Tongue (tissue), 2 donors: ENCODE data around the gene TAF1L. TPM values are rescaled to one million over a fixed set of nuclear protein-coding genes. Genes with fewer than 3 reads are reported as not detected.
"Not testable (repeated sequence)": the region's sequence is repeated elsewhere in the genome, so short reads cannot be mapped to it uniquely, and the experiment has no call there.

Source experiments
- DNase-seq: peaks from one replicate; pipeline ENCODE4 v3.0.0-alpha.2; 2015
- total RNA-seq: library from RNA; depleted of rRNA; stranded (reverse); fragments of >200 nt; gene quantifications from one replicate; pipeline ENCODE4 v1.2.3, GENCODE V29; 2014

TAF1L gene, protein sequence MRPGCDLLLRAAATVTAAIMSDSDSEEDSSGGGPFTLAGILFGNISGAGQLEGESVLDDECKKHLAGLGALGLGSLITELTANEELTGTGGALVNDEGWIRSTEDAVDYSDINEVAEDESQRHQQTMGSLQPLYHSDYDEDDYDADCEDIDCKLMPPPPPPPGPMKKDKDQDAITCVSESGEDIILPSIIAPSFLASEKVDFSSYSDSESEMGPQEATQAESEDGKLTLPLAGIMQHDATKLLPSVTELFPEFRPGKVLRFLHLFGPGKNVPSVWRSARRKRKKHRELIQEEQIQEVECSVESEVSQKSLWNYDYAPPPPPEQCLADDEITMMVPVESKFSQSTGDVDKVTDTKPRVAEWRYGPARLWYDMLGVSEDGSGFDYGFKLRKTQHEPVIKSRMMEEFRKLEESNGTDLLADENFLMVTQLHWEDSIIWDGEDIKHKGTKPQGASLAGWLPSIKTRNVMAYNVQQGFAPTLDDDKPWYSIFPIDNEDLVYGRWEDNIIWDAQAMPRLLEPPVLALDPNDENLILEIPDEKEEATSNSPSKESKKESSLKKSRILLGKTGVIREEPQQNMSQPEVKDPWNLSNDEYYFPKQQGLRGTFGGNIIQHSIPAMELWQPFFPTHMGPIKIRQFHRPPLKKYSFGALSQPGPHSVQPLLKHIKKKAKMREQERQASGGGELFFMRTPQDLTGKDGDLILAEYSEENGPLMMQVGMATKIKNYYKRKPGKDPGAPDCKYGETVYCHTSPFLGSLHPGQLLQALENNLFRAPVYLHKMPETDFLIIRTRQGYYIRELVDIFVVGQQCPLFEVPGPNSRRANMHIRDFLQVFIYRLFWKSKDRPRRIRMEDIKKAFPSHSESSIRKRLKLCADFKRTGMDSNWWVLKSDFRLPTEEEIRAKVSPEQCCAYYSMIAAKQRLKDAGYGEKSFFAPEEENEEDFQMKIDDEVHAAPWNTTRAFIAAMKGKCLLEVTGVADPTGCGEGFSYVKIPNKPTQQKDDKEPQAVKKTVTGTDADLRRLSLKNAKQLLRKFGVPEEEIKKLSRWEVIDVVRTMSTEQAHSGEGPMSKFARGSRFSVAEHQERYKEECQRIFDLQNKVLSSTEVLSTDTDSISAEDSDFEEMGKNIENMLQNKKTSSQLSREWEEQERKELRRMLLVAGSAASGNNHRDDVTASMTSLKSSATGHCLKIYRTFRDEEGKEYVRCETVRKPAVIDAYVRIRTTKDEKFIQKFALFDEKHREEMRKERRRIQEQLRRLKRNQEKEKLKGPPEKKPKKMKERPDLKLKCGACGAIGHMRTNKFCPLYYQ (N-terminal part only)
- 0.21 TPM for total RNA-seq

DNA sequence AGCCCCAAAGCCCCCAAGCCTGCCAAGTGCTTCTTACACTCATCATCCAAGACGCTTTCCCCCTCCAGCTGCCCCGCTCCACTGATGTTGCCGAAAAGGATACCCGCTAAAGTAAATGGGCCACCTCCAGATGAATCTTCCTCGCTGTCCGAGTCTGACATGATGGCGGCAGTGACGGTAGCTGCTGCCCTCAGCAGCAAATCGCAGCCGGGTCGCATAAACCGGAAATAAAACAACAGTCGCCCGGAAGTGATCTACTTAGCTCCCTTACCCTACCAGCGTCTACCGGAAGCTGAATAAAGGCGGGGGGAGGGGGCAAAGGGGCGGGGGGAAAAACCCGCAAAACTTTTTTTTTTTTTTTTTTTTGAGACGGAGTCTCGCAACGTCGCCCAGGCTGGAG, at the start of gene TAF1L:
TAF1L (minus strand) TSS at position 308 of the 400 bp plus-strand sequence; CDS start at position 218, 90 bp downstream.
- DNase-seq: no peak

DNA sequence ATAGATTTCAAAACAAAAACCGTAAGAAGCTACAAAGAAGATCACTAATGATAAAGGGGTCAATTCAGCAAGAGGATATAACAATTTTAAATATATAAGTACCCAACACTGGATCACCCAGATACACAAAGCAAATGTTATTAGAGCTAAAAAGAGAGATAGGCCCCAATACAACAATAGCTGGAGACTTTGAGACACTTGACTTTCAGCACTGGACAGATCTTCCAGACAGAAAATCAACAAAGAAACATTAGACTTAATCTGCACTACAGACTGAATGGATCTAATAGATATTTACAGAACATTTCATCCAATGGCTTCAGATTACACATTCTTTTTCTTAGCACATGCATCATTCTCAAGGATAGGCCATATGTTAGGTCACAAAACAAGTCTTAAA, 46.3 kb upstream of the TAF1L start:
- no peak for DNase-seq

DNA sequence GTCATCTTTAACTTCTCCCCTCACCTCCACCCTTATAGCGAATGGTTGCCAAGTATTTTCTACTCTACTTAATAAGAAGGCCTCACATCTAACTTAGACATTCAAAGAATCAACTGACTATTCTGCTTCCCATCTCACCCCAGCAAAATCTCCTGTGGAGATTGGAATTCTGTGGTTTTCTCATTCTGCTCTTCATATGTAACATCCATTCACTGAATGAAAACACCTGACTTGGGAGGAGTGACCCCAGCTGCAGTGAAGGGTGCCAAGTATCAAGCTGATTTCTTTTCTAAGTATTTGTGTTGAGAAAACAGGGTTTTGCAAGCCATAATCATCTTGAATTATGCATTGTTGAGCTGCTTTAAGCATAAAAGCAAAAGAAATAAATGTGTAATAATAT, 42.5 kb upstream of the TAF1L start:
- DNase-seq: no peak

DNA sequence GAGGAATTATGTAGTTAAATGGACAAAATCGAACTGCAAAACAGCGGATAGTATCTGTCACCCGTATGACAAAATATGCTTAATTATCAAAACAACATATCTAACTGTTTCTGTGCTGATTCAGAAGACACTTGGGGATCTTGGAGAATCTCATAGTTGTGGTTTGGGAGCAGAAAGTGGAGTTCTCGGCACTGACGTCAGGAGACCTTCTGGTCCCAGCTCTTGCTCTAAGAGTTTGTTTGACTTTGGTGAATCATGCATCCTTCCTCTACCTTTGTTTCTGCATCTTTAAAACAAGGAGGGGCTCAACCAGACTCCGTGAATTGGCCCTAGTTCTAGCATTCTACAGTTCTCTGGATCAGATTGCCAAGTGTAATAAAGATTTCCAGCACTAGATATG, 37.0 kb upstream of the TAF1L start:
- DNase-seq: no peak

DNA sequence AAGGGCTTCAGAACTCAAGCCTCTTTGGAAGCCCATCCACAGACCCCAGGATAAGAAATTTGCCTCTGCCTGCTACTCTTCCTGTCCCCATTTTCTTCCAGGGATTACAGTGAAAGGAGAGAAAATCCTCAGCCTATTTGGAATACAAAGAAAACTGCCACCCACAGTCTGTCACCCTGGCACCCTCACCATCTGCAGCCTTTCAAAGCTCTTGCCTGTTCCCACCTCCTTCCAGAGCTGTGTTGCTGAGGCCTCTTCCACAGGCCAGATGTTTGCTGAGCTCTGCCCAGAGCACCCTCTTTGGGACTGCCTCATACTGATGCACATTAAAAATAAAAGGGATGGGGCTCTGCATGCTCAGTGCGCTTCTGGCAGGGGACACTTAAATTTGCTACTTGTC, 35.9 kb upstream of the TAF1L start:
- DNase-seq: no peak

DNA sequence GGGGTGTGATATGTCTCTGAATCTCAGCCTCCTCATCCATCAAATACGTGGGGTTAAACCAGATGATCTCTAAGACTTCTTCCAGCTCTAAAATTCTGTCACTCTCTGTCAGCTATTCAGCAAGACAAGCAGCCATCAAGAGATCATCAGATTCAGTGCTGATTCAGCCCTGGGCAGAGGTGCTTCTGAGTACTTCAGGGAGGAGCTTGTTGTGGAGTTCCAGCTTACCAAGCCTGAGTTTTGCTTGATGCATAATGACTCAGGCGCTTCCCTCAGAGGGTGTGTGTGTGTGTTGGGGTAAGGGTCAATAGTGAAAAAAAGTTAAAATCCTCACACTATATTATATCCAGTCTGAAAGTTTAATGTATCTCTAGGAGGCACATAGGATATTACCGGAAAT, 29.6 kb upstream of the TAF1L start:
- no peak for DNase-seq

DNA sequence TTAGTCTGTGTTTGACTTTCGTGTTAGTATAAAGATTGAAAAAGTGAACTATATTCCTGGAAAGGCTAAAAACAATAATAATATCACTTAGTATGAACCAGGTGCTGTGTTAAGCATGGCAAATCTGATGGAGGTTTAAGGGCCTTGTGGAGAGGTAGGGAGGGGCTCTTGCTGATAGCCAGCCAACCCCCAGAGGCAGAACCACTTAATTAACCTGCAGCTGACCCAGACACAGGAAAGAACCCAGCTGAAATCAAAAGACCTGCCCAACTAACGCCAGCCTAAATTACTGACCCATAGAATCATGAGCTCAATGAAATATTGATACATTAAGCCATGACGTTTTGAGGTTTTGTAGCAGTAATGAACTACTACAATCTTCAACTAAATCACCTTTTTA, 28.3 kb upstream of the TAF1L start:
- no peak for DNase-seq

DNA sequence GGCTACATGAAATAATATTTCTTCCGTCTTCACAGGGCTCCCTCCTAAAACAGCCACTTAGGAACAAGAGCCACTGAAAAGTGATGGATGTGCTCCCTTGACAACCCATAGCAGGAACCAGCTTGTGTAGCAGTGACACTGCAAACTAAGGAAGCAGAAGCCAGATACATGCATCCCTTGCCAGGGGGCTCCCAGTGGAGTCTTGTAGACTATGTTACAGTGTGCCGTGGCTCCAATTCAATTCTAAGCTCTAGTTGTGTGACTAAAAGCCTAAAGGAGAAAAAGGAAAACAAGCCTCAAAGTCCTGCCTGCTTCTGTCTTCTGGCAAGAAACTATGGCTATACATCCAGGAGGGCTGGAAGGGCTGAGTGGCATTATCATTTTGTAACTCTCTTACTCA, 12.2 kb upstream of the TAF1L start:
- no peak for DNase-seq

DNA sequence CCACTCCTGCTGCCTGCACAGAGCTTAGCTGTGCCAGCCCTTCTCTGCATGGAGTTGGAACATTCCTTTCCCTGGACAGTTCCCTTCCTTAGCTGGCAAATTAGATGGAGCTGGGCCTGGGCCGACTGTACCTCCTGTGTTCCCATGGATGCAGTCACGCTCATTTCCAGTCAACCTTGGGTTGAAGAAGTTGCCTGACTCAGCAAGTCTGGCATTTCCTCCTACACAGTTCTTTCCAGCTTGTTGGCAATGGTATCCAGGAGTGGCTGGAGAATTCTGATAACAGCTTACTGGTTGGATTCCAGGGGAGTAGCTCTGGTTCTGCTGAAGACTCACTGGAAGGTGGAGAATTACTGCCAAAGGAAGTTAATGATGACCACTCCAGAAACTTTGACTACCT, 9.2 kb upstream of the TAF1L start:
- no peak for DNase-seq

DNA sequence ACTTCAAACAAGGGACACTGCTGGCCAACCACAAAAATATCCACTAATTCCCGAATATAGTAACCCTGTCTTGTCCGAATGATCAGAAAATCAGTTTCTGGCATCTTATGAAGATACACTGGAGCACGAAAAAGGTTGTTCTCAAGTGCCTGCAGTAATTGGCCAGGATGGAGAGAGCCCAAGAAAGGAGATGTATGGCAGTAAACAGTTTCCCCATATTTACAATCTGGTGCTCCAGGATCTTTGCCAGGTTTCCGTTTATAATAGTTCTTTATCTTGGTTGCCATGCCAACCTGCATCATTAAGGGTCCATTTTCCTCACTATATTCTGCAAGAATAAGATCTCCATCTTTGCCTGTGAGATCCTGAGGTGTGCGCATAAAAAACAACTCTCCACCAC, 2.3 kb downstream of the TAF1L start:
- DNase-seq: not testable (repeated sequence)

DNA sequence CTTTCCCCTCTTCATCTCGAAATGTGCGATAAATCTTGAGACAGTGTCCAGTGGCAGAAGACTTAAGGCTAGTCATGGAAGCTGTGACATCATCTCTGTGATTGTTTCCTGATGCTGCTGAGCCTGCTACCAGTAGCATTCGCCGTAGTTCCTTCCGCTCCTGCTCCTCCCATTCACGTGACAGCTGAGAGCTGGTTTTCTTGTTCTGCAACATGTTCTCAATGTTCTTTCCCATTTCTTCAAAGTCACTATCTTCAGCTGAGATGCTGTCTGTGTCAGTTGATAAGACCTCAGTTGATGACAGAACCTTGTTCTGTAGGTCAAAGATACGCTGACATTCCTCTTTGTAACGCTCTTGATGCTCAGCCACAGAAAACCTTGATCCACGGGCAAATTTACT, 3.5 kb downstream of the TAF1L start:
- DNase-seq: no peak

DNA sequence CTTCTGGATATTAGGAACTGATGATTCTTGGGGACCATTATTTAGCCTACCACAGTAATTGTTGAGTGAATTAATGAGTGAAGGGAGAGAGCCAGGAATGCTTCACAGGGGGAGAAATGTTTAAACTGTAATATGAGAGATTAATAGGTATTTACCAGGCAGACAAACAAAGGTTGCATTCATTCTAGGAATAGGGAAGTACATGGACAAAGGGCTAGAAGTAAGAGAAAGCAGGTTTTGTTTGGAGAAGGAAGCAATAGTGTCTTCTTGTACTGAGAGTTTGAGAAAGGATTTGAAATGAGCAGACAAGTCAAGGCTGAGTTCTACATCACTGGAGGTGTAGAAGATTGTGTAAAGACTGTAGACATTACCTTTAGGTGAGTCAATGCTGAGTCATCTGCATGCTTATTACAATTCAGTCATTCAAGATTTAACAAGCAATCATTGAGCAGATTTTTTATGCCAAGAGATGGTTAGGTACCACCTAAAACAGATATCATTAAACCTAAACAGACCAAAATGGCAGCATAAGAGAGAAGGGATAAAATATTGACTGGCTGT, 8.0 kb downstream of the TAF1L start:
- no peak for DNase-seq

DNA sequence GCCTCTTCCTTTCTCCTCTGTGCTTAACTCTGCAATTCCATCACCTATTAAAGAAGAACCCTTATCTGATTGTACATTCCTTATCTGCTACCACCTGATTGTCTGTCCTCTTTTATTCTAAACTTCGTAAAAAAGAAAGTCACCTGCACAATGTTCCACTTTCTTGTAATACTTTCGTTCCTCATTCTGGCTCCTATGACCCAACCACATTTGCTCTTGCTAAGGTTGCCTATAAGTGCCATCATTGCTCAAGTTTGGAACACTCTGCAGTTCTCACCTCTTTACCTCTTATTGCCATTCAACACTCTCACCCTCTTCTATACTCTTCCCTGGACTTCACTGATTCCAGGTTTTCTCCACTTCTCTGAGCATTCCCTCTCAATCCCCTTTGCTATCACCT, 10.1 kb downstream of the TAF1L start:
- DNase-seq: no peak

DNA sequence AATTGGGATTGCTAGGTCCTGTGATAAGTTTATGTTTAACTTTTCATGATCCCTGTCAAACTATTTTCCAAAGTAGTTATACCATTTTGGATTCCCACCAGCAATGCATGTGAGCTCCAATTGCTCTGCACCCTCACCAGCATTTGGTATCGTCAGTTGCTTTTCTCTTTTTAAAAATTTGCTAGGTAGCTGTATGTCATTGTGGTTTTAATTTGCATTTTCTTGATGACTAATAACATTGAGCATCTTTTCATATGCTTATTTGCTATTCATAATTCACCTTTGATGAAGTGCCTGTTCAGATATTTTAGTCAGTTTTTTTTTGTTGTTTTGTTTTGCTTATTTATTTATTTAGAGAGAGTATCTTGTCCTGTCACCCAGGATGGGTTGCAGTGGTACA, 12.5 kb downstream of the TAF1L start:
- no peak for DNase-seq

DNA sequence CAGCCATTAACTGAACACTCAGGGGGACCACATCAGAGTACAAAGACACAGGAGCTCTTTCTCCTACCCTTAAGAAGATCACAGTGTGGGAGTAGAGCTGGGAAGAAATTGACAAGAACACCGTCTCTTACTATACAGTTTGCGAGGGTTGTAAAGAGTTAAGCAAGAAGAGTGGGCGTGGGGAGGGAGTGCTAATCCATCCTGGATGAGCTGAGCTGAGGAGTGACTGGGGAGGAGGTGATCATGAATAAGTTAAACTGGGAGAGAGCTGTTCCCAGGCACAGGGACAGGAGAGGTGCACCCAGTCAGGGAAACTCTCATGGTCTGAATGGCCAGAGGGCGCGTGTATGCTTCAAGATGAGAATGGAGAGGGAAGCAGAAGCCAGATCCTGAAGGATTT, 17.2 kb downstream of the TAF1L start:
- no peak for DNase-seq

DNA sequence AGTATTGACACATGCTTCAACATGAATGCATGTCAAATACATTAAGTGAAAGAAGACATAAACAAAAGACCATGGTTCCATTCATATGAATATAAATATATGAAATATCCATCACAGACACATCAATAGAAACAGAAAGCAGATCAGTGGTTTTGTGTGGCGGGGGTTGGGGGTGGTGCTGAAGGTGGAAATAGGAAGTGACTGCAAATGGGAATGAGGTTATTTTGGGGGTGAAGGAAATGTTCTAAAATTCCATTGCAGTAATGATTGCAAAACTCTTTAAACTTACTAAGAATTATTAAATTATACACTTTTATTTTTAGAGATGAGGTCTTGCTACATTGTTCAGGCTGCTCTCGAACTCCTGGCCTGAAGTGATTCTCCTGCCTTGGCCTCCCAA, 28.7 kb downstream of the TAF1L start:
- DNase-seq: no peak

DNA sequence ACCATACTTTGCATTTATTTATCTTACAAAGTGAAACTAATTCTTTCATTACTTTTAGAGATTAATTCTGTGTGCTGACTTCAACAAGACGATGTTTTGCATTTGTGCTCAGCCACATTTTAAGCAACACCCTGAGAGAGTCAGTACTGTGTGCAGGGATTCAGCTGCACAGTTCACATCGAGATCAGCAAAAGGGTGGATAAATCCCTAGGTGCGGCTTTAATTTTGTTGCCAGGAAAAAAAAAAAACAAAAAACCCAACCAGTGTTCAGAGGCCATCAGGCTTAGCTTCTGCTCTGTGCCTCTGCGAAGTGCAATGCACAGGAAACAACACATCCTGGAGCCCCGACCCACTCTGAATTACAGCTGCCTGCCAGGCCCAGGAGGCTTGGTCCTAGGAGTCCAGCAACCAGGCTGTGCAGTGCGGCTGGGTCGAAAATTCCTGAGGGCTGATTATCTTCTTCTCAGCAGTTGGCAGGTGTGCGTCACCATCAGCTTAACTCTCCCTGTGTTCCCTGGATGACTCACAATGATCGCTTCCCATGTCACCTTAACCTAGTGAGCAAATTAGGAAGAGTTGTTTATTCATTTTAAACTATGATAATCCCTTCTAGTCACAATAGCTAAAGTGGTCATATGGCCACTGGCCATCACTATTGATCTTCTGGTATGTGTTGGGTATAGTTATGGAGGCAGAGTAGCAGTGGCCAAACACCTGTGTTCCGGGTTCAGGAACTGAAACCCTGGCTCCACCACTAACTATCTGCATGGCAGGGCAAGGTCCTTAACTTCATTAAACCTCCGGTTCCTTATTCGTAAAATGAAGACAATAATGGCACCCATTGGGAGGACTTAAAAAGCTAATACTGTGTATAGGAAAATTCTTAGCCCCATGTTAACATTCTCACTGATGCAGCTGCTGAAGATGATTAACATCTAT, 31.3 kb downstream of the TAF1L start:
- DNase-seq: no peak

DNA sequence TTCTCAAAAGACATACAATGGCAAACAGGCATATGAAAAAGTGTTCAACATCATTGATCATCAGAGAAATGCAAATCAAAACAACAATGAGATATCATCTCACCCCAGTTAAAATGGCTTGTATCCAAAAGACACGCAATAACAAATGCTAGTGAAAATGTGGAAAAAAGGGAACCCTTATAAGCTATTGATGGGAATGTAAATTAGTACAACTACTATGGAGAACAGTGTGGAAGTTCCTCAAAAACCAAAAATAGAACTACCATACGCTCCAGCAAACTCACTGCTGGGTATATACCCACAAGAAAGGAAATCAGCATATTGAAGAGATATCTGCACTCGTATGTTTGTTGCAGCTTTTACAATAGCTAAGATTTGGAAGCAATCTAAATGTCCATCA, 36.4 kb downstream of the TAF1L start:
- DNase-seq: not testable (repeated sequence)

DNA sequence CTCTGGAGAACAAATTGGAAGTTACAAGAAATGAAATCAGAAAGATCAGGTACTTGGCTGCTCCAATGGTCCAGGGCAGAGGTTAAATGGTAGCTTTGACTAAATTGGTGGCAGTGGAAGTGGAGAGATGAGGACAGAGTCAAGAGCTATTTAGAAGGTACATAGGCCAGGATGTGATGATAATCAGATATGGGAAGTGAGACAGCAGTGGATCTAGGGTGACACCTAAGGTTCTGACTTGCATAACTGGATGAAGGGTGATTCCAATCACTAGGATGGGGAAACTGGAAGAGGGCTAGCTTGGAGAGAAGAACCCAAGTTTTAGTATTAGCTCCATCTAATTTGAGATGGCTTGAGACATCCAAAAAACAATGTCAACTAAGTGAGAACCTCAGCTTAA, 38.5 kb downstream of the TAF1L start:
- no peak for DNase-seq

DNA sequence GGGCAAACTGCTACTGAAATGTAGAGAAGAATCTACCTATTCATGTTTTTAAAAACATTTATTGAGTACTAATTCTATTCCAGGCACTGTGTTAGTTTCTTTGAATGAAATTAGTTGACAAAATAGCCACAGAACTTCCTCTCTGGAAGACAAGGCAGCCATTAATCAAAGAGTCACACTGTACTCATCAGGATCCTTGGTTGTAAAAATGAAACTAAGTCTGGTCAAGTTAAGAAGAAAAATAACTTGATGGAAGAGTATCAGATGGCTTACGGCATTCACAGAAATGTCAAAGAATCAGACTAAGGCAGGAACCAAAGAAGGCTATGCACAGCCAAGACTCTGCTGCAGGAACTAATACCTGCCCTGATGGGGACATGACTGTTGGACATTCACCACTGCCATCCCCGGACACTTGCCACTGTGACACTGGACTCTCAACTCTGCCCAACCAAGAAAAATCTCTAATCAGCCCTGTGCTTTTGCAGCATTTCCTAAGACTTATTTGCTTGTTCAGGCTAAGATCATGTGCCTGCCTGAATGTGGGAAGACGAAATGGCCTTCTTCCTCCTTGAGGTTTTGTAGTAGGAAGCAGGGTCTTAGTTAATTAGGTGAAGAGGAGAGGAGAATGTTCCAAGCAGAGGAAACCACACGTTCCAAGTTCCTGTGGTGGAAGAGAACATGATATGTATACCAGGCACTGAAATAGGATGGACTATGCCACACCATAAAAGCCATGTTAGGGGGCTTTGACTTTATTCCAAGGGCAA, 39.2 kb downstream of the TAF1L start:
- no peak for DNase-seq
